SK-N-MC (cell line): ENCODE measurements around the gene TAS2R19.
"Not testable (repeated sequence)": the region's sequence is repeated elsewhere in the genome, so short reads cannot be mapped to it uniquely, and the experiment has no call there.

ENCODE experiments used
- EZH2 ChIP-seq: fragments of 200-600 bp; sonication (generic); IDR thresholded peaks from one replicate; pipeline ENCODE4 v1.6.1; 2017; ENCODE audit warnings: antibody characterized with exemption
- POLR2AphosphoS5 ChIP-seq: IDR thresholded peaks from 2 replicates; pipeline ENCODE4 v1.6.1; 2012; ENCODE audit warnings: mild to moderate bottlenecking, low read depth, low read length, borderline replicate concordance

DNA sequence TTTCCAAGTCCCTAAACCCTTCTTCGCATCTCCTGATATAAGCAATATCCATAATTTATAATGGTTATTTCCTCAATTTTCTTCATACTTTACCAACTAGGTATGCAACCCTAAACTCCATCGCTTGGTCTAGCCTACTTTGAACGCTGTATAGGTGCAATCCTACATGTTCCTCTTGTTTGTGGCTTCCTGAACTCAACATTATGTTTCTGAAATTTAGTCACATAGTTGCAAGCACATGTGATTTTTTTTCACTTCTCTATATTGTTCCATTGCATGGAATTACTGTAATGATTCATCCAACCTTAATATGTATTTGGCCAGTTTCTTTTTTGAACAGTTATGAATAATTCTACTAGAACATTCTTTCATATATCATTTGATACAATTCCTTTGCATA lies 11.5 kb upstream of the TAS2R19 start:
- not testable (repeated sequence) for TF ChIP-seq POLR2AphosphoS5, EZH2
